Inflammatory macrophage treated with lipopolysaccharide for 4 hours (primary cell): ENCODE data around the gene RFX5.
"Not testable (repeated sequence)": the region's sequence is repeated elsewhere in the genome, so short reads cannot be mapped to it uniquely, and the experiment has no call there.

Experiments
- DNase-seq: peaks from one replicate; pipeline ENCODE4 v3.0.0-alpha.2; 2020

RFX5 gene

GRCh38 chr1:151346769-151347522 is at the start of gene RFX5:
RFX5 (minus strand) TSS chr1:151347252; CDS start chr1:151346320, 932 bp downstream.
- DNase-seq = peak; percentile 99

- DNase-seq = not testable (repeated sequence)
Observed at GRCh38 chr1:151396265-151396664, 49.2 kb upstream of the RFX5 start.

GRCh38 chr1:151393583-151393982 is 46.5 kb upstream of the RFX5 start:
- no peak for DNase-seq

- no peak for DNase-seq
Observed at GRCh38 chr1:151391079-151391563, 44.1 kb upstream of the RFX5 start.

- not testable (repeated sequence) for DNase-seq
Observed at GRCh38 chr1:151390221-151391078, 43.4 kb upstream of the RFX5 start.

GRCh38 chr1:151386002-151386401 is 39.0 kb upstream of the RFX5 start:
- no peak for DNase-seq

- no peak for DNase-seq
Observed at GRCh38 chr1:151384584-151384983, 37.5 kb upstream of the RFX5 start.

- DNase-seq = no peak
Observed at GRCh38 chr1:151377150-151377884, 30.3 kb upstream of the RFX5 start.

GRCh38 chr1:151373196-151373595 is 26.1 kb upstream of the RFX5 start:
- no peak for DNase-seq

- no peak for DNase-seq
Observed at GRCh38 chr1:151372058-151372934, 25.2 kb upstream of the RFX5 start, which contains the start of gene SELENBP1. SELENBP1 (minus strand) TSS chr1:151372705; CDS start chr1:151372641, 64 bp downstream.

GRCh38 chr1:151371370-151372057 is 24.5 kb upstream of the RFX5 start:
- DNase-seq = no peak

GRCh38 chr1:151370211-151370911 is 23.3 kb upstream of the RFX5 start:
- no peak for DNase-seq

GRCh38 chr1:151369621-151370048 is 22.6 kb upstream of the RFX5 start:
- no peak for DNase-seq

GRCh38 chr1:151369302-151369610 is 22.2 kb upstream of the RFX5 start:
- no peak for DNase-seq

- DNase-seq = no peak
Observed at GRCh38 chr1:151368393-151369301, 21.6 kb upstream of the RFX5 start.

GRCh38 chr1:151367658-151368392 is 20.8 kb upstream of the RFX5 start:
- no peak for DNase-seq

- DNase-seq = no peak
Observed at GRCh38 chr1:151364996-151365395, 17.9 kb upstream of the RFX5 start.

- no peak for DNase-seq
Observed at GRCh38 chr1:151362308-151363155, 15.5 kb upstream of the RFX5 start.
